GM21447 (cell line): ENCODE measurements around the gene ATP6V0E2.
"Not testable (repeated sequence)": the region's sequence is repeated elsewhere in the genome, so short reads cannot be mapped to it uniquely, and the experiment has no call there.

Source experiments
- ATAC-seq: cut with Tn5 transposase; IDR thresholded peaks from one replicate; pipeline ENCODE4 v1.9.1; 2021; ENCODE audit not compliant: unreplicated experiment

ATP6V0E2 gene

DNA sequence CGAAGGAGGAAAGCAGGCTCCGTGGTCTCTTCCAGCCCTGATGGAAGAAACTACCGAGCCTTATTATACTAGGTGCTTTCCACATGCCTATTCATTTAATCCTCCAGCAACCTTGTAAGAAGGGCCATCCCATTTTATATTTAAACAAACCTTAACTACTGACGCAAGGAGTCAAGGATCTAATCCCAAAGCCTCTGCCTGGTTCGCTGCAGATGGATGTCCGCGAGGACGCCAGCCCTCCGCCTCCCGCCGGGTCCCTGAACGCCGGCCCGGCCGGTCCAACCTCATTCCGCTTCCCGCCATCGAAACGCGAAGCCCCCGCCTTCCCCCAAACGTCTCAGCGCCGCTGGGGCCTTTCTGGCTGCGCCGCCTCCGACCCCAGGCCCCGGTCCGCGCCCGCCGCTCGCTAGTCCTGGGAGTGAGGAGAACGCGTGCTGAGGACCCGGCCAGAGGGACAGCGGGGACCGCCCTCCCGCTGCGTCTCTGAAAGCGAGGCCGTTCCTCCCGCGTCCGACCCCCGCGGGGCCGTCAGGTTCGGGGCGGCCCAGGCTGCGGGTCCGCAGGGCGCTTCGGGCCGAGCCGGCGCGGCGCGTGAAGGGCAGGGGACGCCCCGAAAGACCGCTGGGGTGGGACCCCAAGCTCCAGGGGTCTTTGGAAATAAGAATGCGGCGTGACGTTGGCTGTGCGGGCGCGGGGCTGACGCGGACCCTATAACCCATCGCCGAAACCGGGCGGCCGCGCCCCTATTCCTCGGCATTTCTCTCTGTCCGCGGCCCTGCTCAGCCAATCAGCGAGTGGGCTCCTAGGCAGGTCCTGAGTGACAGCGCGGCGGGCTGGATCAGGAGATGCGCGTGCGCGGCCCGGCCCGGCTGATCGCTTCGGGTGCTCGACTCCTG, at the start of gene ATP6V0E2:
ATP6V0E2 (plus strand) TSS at position 896 of the 896 bp plus-strand sequence. CDS start 97 bp downstream, outside the sequence.
- peak; percentile 79 for ATAC-seq

DNA sequence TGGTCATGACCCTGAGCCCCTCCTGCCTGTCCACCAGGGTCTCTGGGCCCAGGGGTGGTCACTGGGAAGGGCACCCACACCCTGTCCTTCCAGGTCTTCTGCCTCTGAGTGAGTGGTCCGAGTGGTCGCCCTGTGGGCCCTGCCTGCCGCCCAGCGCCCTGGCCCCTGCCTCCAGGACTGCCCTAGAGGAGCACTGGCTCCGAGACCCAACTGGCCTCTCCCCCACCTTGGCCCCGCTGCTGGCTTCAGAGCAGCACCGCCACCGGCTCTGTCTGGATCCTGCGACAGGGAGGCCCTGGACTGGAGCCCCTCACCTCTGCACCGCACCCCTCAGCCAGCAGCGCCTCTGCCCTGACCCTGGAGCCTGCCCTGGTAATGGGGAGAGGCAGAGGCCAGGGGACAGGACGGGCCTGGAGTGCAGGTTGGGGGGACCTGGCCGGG, 49.4 kb upstream of the ATP6V0E2 start:
- no peak for ATAC-seq

DNA sequence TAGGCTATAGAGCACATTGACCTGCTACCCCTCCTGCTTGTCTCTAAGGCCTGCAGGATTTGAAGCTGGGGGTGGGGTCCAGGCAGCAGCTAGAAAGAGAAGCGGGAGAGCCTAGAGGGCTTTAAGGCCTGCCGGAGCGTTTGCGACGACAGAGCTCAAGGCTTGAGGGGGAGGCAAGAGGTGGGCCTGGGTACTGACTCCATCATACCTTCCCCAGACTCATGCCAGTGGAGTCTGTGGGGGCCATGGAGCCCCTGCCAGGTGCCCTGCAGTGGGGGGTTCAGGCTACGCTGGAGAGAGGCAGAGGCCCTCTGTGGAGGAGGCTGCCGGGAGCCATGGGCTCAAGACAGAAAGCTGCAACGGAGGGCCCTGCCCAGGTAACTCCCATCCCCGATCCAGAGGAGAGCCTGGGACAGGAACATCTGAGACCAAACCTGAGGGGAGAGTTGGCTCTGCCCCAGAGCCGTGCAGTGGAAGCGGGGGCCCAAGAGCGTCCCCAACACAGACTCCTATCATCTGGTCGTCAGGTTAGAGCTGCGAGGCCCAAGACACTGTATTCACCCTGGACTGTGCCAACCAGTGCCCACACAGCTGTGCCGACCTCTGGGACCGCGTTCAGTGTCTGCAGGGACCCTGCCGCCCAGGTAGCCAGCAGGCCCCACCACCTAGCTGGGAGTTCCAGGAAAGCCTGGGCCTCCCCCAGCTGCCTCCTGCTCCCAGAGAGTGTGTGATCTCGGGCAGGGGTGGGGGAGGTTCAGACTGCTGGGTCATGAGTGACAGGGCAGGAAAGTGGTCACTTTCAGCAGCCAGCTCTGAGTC, 48.8 kb upstream of the ATP6V0E2 start:
- ATAC-seq: no peak

DNA sequence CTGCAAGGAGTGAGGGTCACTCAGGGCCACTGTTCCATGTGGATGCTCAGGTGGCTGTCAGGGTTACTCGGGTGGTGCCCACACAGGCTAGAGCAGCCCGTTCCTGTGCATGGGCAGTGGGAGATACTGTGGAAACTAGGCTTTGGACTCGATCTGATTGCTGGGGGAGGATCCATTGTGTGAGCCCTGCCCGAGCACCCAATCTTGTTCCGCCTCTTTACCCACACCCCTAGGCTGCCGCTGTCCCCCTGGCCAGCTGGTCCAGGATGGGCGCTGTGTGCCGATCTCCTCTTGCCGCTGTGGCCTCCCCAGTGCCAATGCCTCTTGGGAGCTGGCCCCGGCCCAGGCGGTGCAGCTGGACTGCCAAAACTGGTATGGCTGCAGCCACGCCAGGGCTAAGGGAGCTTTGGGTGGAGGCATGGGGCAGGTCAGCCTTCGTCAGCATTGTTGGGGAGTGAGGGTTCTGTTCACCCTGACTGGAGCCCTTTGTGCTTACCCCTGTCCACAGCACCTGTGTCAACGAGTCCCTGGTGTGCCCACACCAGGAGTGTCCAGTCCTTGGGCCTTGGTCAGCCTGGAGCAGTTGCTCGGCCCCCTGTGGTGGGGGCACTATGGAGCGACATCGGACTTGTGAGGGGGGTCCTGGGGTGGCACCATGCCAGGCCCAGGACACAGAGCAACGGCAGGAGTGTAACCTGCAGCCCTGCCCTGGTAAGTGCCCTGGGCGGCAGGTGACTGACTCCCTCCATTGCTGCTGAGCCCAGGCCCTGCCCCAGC, 48.0 kb upstream of the ATP6V0E2 start:
- no peak for ATAC-seq

DNA sequence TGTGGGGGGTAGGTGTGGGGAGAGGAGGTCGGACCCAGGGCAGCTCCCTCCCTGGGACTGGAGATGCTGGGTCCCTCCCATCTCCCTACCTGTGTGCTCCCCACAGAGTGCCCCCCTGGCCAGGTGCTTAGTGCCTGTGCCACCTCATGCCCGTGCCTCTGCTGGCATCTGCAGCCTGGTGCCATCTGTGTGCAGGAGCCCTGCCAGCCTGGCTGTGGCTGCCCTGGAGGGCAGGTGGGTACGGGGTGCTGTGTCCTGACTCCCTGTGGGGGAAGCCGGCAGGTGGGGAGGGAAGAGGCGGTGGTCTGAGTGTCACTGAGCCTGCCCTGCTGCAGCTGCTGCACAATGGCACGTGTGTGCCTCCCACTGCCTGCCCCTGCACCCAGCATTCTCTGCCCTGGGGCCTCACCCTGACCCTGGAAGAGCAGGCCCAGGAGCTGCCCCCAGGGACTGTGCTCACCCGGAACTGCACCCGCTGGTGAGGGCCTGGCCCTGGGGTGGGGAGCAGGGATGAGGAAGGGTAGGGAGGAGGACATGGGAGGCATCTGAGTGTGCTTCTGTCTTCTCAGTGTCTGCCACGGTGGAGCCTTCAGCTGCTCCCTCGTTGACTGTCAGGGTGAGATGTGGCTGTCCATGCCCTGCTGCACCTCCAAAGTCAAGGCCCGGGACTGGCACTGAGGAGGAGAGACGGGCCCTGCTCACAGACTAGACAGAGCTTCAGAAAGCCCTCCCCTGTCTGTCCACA, 47.3 kb upstream of the ATP6V0E2 start:
- ATAC-seq: no peak

DNA sequence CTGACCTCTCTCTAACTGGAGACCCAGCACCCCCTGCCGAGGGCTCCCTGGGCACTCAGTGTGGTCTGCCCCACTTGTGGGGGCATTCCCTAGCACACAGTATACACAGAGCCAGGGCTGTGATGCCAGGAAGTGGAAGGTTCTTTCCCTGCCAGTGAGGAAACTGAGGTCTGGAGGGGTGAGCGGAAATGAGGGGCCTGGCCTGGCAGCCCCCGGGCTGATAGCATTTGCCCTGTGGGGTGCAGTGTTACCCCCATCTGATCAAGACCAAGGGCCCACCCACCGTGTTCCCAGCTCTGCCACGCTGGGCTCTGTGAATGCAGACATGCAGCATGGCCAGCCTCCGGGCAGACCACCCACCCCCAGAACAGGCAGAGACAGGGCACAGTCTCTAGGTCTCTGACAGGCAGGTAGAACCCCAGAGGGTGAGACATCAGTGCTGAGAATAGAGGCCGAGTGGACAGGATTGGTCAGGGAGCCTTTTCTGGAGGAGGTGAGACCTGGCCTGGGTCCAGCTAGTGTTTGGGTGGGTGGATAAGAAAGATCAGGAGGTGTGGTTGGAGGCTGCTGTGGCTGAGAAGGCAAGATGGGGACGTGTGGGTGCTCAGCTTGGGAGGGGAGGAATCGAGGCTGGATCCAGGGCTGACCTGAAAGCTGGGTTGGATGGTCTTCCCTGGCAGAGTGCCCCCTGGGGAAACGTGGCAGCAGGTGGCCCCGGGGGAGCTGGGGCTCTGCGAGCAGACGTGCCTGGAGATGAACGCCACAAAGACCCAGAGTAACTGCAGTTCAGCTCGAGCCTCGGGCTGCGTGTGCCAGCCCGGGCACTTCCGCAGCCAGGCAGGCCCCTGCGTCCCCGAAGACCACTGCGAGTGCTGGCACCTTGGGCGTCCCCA, 46.4 kb upstream of the ATP6V0E2 start:
- ATAC-seq: no peak

DNA sequence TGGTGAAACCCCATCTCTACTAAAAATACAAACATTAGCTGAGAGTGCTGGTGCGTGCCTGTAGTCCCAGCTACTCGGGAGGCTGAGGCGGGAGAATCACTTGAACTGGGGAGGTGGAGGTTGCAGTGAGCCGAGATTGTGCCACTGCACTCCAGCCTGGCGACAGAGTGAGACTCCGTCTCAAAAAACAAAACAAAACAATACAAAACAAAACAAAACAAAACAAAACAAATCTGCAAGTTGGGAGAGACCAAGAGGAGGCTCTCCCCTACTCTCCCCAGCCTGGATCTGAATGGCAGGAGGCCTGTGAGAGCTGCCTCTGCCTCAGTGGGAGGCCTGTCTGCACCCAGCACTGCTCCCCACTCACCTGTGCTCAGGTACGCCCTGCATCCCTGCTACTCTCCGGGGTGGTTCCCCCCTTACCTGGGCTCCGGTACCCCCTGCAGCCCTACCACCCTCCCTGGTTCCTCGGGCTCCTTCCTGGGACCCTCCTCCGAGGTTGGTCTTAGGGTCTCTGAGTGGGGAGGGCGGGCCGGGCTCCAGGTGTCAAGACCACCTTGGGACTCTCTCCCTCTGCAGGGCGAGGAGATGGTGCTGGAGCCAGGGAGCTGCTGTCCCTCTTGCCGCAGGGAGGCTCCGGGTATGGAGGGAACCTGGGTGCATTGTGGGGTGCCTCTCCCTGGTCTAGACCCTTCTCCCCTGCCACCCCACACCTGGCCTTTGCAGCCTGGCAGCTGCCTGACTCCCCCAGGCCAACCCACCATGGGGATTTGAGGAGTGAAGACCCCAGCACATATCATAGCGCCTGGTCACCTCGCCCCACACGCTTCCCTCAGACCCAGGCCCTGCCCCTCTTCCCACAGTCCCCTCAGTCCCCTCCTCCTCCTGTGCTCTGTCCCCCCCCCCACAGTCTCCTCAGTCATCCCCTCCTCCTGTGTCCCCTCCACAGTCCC, 45.1 kb upstream of the ATP6V0E2 start:
- no peak for ATAC-seq

DNA sequence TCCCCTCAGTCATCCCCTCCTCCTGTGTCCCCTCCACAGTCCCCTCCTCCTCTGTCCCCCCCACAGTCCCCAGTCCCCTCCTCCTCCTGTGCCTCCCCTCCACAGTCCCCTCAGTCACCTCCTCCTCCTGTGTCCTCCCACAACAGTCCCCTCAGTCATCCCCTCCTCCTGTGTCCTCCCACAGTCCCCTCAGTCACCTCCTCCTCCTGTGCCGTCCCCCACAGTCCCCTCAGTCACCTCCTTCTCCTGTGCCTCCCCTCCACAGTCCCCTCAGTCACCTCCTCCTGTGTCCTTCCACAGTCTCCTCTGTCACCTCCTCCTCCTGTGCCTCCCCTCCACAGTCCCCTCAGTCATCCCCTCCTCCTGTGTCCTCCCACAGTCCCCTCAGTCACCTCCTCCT, 43.2 kb upstream of the ATP6V0E2 start:
- not testable (repeated sequence) for ATAC-seq

DNA sequence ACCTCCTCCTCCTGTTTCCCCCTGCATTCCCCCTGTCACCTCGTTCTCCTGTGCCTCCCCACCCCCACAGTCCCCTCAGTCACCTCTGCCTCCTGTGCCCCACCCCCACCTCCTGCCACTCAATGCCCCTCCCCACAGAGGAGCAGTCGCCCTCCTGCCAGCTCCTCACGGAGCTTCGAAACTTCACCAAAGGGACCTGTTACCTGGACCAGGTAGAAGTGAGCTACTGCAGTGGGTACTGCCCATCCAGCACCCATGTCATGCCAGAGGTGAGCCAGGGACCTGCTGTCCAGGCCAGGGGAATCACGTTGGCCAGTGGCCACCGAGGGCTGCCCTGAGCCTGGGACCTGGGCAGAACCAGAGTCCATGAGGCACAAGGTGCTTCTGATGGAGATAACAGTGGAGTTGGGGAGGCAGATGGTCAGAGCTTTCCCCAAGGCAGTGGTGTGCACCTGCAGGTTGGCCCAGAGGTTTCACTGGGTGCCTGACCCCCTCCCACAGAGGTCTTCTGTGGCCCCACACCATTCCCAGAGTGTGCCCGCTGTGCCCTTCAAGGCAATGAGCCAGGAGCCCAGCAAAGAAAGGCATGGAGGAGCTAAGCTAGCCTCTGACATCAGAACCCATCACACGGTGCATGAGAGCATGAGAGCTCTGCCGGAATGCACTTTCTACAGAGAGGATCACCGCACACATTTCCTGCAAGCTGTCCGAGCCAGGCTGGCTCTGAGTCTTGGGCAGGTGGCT, 42.6 kb upstream of the ATP6V0E2 start:
- ATAC-seq: no peak

DNA sequence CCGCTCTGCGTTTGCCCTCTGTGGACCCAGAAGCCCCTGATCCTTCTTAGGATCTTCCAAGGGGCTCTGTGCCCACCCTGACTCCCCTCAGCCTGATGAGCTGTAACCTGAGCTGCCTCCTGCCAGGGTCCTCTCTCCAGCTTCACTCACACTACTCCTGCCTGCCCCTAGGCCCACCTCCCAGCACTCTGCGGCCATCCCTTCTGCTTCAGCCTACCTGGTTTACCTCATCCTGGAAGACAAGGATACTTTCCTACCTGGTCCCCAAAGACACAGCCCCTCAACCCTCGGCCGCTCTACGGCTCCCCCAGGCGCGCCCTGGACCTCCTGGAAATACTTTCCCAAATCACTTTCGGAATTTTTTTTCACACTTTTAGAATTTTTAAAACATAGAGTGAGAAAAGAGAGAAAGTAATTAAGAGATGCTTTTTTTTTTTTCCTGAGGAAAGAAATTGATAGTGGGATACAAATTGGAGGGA, 42.0 kb upstream of the ATP6V0E2 start:
- no peak for ATAC-seq

DNA sequence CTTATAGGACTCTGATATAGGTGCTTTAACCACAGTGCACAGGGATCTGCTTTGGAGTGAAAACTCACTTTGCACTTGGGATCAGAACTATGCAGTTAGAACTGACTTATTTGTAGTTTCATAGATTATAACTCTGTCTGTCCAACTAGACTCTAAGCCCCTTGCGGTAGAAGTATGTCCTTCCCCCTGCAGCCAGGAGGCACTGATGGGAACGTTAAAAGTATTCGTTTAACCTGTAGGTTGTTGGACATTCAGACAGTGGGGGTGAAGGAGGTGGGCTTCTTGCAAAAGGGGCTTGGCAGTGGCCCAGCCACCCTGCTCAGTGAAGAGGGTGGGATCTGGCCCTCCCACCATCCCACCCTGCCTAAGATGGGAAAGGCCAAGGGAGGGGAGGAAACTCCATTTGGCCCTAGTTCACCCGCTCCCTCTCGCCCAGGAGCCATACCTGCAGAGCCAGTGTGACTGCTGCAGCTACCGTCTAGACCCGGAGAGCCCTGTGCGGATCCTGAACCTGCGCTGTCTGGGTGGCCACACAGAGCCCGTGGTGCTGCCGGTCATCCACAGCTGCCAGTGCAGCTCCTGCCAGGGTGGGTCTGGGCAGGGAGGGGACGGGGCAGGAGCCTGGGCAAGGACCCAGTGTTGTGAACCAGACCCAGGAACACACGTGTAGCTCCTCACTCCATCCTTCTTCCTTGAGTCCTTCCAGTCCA, 41.3 kb upstream of the ATP6V0E2 start:
- ATAC-seq: no peak

DNA sequence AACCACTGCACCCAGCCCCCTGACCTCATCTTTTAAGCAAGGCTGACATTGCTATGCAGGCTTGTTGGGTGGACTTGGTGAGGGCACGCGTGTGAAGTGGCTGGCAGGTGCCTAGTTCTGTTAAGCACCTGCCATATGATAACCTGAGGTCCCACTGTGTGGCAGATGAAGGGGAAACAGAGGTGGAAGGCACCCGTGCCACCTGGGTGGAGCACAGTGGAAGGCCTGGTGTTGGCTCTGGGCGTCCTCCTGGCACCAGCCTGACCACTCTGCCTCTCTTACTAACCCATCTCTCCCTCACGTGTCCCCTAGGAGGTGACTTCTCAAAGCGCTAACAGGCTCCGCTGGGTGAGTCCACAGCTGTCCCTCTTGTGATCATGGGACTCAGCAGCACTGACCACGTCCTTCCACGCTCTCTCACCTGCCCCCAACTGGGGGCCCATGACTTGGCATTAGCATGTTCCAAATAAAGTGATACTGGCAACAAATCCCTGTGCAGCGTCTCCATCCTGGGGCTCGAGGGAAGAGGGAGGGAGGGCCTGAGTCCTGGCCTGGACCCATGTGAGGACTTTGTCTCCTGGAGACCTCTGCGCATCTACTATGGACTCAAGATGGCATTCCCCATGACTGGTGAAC, 40.2 kb upstream of the ATP6V0E2 start:
- ATAC-seq: no peak

DNA sequence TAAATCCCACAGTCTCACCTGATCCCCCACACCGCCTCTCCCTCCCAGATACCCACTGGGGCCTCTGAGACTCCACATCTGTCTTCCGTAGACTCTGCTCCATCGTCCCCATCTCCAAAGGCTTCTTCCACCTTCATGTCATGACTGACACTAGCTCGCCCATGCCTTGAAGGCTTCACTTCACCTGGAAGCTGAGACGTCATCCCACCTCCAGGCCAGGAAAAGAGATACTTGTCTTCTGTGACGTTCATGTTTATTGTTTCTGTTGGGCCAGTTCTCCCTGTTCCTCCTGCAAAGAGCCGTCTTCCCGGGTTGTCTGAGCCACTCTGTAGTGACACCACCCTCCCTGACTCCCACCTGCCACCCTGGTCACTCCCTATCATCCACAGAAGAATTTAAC, 39.2 kb upstream of the ATP6V0E2 start:
- no peak for ATAC-seq

DNA sequence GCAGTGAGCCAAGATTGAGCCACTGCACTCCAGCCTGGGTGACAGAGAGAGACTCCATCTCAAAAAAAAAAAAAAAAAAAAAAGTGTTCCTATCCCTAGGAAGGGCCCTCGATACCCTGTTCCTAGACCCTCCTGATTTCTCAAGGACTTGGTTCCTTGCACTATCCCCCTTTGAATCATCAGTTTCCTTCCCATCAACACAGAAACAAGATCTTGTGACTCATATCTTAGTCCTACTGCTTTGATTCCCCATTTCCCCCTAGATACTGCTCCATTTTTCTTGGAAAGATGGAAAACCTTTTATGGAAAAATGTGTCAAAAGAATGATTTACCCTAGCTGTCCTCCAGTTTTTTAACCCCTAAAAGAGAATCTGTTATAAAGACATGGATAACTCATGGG, 37.3 kb upstream of the ATP6V0E2 start:
- ATAC-seq: no peak

DNA sequence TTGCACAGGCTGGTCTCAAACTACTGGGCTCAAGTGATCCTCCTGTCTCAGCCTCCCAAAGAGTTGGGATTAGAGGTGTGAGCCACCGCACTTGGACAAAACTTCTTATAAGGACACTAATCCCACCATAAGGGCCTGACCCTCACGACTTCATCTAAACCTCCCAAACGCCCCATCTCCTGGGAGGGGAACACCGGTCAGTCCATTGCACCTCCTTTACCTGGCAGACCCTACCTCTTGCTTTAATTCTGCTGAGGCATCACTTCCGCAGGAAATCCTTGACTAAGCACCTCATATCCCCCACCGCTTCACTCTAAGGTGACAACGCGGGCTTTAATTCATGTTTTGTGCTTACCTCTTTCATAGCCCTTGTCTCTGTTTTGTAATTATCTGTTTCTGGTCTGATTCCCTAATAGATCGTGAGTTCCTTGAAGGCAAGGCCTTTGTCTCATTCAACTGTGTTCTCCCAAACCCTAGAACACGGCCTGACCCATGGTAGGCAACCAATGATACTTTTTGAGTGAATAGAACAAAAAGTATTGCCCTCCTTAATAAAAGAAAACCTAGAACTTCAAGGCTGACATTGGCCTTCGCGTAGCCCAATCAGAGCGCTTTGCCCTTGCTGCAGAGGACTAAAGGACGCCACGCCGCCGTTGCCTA, 36.1 kb upstream of the ATP6V0E2 start:
- no peak for ATAC-seq
